Ramos (cell line): ENCODE data around the gene SFN.
"Not testable (repeated sequence)": the region's sequence is repeated elsewhere in the genome, so short reads cannot be mapped to it uniquely, and the experiment has no call there.

ENCODE experiments used
- in situ Hi-C: fragments of 300-500 bp; cut with MboI; formaldehyde crosslinking; loops from one replicate; pipeline ENCODE4 v1.14.3; 2022; ENCODE audit warnings: low sequenced_read_pairs; ENCODE audit not compliant: unreplicated experiment

Gene SFN

DNA sequence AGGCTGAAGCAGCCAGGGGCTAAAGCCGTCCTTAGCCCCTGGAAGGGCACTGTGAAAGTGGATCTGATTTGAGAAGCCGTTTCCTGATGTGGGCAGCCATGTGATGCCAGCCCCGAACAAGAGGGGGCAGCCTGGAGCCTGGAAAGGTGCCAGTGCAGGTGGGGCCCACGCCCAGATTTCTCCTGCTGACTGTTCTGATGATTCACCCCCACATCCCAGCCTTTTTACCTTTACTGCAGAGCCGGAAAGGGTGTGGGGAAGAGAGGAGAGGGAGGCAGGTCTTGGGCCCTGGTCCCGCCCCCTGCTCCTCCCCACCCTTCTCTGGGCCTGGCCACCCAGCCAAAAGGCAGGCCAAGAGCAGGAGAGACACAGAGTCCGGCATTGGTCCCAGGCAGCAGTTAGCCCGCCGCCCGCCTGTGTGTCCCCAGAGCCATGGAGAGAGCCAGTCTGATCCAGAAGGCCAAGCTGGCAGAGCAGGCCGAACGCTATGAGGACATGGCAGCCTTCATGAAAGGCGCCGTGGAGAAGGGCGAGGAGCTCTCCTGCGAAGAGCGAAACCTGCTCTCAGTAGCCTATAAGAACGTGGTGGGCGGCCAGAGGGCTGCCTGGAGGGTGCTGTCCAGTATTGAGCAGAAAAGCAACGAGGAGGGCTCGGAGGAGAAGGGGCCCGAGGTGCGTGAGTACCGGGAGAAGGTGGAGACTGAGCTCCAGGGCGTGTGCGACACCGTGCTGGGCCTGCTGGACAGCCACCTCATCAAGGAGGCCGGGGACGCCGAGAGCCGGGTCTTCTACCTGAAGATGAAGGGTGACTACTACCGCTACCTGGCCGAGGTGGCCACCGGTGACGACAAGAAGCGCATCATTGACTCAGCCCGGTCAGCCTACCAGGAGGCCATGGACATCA is at the start of gene SFN:
TSS of gene SFN (plus strand) at position 369 of the 904 bp plus-strand sequence. CDS start at position 433, 64 bp downstream.
- in situ Hi-C loops: no loop called here

GRCh38 chr1:26814377-26814776 is 48.6 kb upstream of the SFN start:
- in situ Hi-C loops: no loop called here

- in situ Hi-C loops: no loop called here
Measured at GRCh38 chr1:26814893-26815292, 48.1 kb upstream of the SFN start.

DNA sequence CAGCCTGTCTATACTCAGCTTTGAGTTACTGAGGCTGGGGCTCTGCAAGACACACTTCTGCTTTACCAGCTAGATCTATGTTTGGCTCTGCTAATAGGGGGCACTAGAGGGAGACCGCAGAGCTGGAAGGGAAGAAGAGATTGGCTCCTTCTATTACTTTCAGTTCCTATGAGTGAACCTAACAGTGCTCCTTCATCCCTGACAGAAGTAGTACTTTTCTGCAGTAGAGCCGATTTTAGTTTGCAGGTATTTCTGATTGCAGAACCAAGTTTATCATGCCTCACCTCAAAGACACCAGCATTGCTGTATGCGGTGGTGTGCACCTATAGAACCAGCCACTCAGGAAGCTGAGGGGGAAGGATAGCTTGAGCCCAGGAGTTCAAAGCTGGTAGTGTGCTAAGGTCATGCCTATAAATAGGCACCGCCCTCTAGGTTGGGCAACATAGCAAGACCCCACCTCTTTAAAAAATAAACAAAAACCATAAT is 42.1 kb upstream of the SFN start:
- in situ Hi-C loops: no loop called here

DNA sequence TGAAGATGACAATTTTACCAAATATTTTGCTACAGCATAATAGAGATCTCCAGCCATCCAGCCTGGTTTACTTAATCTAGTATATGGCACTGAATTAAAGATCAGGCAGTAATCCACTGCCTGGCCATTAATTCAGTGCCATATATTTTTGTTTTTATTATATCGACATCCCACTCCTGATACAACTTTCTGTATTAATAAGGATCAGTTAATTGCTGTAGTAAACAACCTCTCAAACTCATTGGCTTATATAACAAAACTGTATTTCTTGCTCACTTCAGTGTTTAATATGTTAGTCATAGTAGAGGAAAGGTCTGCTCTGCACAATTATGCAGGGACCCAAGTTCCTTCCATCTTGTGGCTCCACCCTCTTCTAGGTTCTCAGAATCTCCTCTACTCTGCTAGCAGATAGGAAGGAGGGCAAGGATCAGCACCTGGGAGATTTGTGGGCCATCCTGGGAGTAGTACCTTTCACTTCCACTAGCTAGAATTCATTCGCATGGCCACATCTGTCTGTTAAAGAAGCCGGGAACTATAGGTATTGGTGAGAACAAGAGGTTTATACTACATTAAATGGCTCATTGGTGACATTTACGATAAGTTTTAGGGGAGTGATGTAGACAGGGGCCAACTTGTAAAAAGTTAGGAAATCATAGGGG is 40.1 kb upstream of the SFN start:
- in situ Hi-C loops: no loop called here

GRCh38 chr1:26824731-26825130 is 38.2 kb upstream of the SFN start:
- in situ Hi-C loops: no loop called here

DNA sequence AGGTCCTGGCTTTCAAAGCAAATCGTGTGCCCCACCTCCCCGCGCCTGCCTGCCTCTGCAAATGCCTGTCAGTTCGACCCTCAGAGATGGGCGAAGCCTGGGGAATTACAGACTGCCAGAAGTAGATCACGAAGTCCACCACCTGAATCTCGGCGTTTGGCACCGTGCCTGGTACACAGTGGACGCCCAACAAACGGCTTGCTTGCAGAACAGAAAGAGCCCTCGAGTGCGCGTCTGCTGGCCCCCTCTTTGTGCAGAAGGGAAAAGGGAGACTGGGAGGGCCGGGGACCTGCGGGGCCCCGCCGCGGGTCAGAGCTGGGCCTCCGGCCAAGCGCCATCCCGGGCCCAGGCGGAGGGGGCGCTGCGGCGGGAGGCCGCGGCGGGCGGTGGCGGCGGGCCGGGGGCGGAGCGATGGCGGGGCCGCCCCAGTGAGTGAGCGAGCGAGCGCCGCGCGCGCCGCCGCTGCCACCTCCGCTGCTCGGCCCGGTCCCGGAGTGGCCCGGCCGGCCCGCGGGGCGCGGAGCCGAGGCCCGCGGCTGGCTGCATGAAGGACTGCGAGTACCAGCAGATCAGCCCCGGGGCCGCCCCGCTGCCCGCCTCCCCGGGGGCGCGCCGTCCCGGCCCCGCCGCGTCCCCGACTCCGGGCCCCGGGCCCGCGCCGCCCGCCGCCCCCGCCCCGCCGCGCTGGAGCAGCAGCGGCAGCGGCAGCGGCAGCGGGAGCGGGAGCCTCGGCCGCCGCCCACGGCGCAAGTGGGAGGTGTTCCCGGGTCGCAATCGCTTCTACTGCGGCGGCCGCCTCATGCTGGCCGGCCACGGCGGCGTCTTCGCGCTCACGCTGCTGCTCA is 36.5 kb upstream of the SFN start, which contains the start of gene ZDHHC18:
TSS of gene ZDHHC18 (plus strand) at position 428 of the 845 bp plus-strand sequence. CDS start at position 545, 117 bp downstream.
- in situ Hi-C loops: no loop called here

DNA sequence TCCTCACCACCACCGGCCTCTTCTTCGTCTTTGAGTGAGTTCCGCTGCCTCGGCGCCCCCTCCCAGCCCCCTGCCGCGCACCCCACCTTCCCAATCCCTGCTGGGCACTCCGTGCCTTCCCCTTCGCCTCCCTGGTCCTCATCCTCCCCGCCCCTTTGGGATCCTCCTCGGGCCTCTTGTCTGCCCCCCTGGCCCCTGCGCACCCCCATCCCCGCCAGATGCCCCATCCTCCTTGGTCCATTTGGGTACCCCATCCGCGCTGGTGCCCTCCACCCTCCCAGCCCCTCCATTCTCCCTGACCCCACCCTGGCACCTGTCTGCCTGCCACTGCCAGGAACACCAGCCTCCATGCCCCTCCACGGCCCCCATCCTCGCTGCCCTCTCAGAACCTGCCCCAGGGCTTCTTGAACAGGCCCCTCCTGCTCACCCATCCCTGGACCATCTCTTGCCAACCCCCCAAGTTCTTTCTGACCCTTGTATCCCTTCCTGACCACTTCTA is 35.8 kb upstream of the SFN start:
- in situ Hi-C loops: no loop called here

DNA sequence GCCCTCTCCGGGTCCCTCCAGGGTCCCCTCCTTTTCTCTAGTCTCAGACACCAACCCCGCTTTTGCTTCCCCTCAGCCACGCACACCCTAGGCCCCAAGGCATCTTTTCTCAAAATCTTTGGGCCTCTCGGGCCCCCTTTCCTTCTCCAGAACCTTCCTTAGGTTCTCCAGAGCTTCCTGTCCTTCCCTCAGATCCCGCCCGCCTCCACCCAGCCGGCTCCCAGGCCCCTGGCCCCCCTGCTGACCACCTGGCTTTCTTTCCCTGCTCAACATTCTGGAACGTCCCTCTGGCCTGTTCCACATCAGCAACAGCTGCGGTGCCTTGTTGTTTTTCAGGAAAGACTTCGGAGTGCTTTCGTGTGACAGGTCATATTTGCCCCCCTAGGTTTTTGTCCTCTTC is 35.3 kb upstream of the SFN start:
- in situ Hi-C loops: no loop called here

GRCh38 chr1:26828411-26828991 is 34.4 kb upstream of the SFN start:
- in situ Hi-C loops: no loop called here

DNA sequence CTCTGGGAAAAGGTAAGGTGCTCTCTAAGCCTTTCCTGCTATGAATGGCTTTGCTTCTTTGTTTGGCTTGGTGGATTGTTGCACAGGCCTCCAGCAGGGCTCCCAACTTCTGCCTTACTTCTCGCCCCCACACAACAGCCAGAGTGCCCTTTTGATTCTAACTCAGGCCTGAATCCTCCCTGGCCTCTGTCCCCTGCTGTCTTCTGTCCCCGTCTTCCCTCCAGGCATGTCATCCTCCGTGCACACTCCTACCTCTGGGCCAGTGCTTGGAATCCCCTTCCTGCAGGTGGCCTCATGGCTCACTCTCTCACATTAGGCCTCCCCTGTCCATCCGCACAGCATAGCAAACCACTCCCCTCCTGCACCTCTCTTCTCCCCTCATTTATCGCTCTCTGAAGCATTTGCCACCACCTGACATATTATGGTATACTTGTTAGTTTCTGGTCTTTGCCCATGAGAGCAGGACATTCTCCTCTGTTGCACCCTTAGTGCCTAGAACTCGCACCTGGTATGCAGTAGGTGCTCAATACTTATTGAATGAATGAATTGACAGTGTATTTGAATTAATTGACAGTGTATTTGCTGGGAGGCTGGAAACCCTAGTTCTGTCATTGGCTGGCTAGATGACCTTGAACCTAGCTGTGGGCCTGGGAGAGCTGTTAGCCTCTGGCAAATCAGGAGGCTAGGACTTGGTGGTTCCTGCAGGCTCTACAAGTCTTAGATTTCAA is 33.6 kb upstream of the SFN start:
- in situ Hi-C loops: no loop called here

GRCh38 chr1:26831059-26831458 is 31.9 kb upstream of the SFN start:
- in situ Hi-C loops: no loop called here

- in situ Hi-C loops: no loop called here
Measured at GRCh38 chr1:26831546-26832248, 31.3 kb upstream of the SFN start.

DNA sequence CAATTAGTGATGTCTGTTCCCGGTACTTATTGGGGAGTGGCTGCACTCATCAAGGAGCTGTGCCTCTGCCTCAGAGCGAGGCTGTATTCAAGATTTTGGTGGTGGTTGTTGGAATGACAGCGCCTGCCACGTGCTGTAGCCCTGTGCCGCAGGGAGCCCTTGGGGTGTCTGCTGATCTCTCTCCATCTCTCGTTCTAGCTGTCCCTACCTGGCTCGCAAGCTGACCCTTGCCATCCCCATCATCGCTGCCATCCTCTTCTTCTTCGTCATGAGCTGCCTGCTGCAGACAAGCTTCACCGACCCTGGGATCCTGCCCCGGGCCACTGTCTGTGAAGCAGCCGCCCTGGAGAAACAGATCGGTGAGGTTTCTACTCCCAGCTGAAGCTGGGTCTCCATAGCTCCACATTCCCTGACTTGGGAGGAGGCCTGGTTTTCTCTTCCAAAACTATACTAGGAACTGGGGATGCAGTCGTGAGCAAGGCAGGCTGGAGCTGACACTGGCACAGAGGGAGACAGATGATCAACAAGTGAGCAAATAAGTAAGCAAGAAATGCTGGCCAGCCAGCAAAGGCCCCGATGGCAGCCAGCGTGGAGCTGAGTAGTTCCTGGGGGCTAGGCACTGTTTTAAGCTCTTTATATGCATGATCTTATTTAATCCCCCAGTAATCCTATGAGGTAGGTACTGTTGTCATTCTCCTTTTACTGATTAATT is 30.5 kb upstream of the SFN start:
- in situ Hi-C loops: no loop called here

DNA sequence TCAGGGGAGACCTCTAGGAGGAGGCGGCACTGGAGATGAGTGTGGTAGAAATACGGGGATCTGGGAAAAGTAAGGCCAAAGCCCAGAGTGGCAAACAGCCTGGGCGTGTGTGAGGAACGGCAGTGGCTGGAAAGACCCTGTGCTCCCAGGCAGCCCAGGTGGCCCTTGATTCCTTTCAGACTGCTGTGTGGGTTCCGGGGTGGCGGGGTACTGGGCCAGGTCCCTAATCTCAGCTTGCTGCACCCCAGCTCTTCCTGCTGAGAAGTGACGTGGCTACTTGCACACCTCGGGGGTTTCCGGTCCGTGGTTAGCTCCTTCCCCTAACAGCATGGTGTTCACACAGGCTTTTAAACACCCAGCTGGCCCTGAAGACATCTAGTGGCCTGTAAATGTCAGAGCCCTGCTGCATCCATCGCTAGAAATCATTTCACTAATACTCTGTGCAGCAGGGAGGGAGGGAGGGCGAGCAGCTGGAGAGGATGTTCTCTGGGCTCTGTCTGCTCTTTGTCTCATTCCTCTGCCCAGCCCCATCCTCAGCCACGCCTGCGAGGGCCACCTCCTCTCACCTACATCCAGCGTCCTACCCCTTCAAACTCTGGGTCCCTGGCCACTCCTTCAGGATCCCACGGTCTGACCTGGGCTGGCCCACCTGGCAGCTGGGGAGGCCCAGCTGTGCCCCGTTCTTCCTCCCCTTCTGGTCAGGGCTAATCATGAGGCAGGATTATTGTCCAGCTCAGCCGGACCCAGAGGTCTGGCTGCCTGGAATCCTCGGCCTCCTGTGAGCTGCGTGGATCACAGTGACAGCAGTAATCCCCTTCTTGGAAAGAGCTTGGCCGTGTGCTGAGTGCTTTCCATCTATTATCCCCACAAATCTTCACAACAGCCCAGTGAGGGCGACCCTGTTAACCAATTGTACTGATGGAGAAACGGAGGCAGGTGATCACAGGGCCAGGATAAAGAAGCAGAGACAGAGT is 29.2 kb upstream of the SFN start:
- in situ Hi-C loops: no loop called here

DNA sequence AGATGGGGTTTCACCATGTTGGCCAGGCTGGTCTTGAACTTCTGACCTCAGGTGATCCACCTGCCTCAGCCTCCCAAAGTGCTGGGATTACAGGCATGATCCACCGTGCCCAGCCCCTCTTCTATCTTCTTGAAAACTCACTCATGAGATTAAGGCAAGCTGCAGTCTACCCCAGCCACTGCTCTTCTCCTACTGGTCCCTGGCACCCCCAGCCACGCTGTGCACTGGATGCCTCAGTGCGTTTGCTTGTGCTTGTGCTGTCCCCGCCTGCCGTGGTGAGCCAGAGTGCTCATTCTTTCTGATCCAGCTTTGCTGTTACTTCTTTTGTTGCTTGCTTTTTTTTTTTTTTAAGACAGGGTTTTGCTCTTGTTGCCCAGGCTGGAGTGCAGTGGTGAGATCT is 25.3 kb upstream of the SFN start:
- in situ Hi-C loops: not testable (repeated sequence)
